NCI-H2171 treated with DMSO at 0.1 percent for 48 hours (cell line): ENCODE measurements around the gene WSCD1.

Source experiments
- DNase-seq: peaks from one replicate; lab custom pipeline; 2025; lab: John Stamatoyannopoulos, UW

Gene WSCD1

GRCh38 chr17:6069539-6070429 is at the start of gene WSCD1:
Gene WSCD1 (plus strand): TSS chr17:6070379. CDS start chr17:6080659, 10,280 bp downstream.
- DNase-seq = peak; percentile 27

DNA sequence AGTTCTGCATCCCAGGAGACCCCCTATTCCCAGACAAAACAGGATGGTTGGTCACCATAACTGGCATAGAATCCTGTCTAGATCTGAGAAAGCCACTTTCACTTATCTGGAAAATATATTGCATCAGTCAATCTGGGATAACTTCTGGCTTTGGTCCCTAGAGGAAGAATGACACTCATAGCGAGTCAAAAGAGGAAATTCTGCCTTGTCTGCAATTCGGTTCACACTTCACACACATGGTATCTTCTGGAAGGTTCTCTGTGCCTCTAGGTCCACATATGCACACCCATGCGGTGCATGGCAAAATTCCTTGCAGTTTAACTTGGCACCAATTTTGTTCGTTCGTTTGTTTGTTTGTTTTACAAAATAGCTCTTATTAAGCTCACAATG is 49.2 kb upstream of the WSCD1 start:
- no peak for DNase-seq

GRCh38 chr17:6021627-6022026 is 48.6 kb upstream of the WSCD1 start:
- no peak for DNase-seq

DNA sequence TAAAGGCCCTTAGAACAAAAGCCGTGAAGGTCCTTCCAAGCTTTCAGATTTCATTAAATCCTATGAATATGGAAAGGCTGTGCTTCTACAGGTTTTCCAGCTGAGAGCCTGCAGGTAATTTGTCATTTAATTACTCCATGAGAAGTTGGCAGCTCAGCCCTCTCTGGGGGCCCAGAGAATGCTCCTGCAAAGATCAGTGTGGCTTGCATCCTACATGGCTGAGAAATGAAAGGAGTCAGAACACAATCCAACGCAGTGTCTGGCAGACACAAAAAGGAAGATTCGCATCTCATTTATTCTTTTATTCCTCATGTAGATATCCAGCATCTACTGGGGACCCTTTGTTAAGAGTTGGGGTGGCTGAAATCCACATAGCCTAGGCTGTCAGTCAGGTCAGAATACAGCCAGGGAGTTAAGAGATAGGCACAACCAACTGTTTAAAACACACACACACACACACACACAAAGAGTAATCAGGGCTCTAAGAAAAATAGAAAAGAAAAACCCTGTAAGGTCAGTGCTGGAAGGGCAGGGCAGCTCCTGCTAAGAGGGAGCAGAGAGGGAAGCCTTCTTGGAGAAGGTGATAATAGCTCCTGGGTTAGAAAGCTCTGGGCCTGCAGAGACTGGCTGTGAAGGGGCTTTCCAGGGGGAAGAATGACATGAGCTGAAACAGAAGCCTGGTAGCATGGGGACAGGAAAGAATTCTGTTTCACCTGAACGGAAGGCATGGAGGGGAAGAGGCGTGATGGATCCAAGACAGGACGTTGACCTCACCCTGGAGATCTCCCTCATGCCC is 46.9 kb upstream of the WSCD1 start:
- no peak for DNase-seq

GRCh38 chr17:6024576-6024975 is 45.6 kb upstream of the WSCD1 start:
- no peak for DNase-seq

GRCh38 chr17:6027342-6028024 is 42.7 kb upstream of the WSCD1 start:
- DNase-seq = no peak

GRCh38 chr17:6028294-6028693 is 41.9 kb upstream of the WSCD1 start:
- DNase-seq = no peak

DNA sequence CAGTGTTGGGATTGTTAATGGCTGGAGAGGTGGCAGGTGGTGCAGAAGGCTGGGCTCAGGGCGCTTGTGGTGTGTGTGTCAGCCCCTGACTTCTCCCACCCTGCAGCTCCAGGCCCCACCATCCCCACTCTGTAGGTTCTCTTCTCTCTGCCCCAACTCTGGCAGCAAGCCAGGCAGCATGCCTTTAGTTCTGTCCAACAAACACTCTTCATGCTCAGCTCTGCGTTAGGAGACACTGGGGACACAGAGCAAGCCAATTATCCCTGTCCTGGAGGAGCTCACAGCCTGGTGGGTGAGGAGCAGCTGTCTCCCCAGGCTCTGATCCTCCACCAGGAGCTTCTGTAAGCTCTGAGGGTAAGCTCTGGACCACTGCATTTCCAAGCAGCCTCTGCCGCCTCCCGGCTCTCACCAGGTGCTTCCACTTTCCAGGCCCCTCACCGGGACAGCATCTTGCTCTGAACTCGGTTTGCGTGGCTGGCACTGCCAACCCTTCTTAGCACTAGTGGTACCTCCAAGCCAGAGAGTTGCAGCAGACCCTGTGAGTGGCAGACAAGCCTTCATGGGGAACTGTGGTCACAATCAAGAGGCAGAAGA is 34.3 kb upstream of the WSCD1 start:
- no peak for DNase-seq

DNA sequence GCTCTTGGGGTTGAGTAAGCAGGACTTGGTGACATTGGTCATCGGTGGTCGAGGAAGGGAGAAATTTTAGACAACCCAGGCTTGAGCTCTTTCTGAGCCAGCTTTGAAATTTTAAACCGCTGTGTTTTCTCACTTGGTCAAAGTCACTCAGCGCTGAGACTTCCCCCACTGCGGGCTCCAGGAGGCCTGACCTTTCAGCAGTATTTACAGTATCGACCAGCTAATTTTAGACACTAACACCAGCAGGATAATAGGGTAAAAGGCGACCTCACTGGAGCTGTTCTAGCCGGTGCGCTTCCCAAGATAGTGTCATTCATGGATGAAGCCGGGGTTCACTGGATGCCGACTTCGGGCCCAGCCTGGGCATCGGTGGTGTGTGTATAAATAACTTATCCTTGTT is 29.7 kb upstream of the WSCD1 start:
- no peak for DNase-seq

DNA sequence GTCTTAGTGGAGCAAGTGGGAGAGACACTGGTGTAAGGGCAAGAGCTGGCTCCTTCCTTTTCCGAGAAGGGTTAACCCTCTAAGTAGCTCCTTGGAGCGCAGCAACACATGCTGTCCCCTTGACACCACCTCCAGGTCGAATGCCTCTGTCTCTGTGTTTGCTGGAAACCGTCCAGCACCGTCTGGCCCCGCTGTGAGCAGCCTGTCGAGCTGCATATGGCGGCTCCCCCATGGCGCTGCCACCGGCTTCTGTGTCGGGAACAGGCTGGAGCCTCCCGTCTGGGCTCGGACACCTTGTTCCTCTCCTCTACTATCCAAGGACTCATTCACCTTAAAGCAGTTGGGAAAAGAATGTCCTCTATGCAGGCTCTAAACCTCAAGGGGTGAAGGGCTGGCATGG is 28.9 kb upstream of the WSCD1 start:
- DNase-seq = peak; percentile 77

- no peak for DNase-seq
These were observed 26.8 kb upstream of the WSCD1 start for GRCh38 chr17:6043405-6043804.

GRCh38 chr17:6044261-6044660 is 25.9 kb upstream of the WSCD1 start:
- no peak for DNase-seq

DNA sequence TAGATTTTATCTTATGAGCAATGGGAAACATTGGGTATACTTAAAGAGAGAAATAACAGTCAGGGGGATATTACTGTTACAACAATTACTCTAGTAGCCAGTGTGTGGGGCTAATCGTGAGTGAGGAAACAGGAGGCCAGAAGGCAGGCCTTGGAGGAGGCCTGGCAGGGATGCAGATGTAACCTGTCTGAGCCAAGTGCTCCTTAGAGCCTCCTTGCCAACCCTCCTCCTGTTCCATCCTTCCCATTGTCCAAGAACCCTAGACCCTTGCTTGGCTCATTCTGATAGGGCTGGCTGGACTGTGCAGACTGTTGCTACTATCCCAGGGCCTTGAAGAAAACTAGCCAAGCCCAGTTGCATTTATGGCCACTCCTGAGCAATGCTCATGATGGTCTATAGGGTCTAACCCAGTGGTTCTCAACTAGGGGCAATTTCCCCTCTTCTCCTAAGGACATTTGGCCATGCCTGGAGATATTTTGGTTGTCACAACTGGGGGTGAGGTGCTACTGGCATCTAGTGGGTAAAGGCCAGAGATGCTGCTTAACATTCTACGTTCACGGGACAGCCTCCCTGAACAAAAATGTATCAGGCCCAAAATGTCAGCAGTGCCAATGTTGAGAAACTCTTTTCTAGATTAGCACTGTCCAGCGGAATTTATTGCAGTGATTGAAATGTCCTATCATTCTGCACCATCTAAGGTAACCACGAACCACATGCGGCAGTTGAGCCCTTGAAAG is 24.4 kb upstream of the WSCD1 start:
- DNase-seq = no peak

DNA sequence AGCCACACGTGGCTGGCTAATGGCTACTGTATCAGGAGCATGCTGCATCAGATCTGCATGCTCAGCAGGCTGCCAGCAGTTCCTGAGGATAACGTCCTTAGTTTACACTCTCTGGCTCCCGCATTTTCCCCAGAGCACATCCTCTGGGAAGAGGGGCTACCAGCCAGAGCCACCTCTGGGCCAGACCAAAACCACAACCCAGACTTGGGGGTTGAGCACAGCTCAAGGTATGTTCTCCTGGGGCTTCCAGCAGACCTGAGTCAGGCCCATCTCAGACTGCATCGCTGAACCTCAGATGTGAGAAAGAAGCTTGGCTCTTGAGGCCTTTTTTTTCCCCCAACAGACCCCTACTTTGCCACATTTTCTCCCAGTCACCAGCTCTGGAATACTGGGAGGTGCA is 23.7 kb upstream of the WSCD1 start:
- no peak for DNase-seq

DNA sequence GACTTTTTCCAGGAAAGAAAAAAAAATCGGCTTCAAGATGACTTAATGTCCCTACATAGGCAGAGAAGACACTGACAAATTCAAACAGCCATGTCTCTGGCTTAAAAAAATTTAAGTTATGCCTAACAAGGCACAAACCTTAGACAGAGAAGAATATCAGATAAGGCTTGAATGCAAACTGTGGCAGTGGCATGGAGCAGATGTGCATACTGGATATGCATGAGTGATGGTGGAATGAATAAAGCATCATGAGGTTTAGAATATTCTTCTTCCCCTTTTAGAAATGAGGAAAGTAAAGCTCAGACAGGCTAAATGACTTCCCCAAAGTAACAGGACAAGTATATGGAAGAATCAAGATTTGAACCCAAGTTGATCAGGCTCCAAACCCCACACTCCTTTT is 23.2 kb upstream of the WSCD1 start:
- no peak for DNase-seq

GRCh38 chr17:6047966-6048365 is 22.2 kb upstream of the WSCD1 start:
- DNase-seq = no peak

DNA sequence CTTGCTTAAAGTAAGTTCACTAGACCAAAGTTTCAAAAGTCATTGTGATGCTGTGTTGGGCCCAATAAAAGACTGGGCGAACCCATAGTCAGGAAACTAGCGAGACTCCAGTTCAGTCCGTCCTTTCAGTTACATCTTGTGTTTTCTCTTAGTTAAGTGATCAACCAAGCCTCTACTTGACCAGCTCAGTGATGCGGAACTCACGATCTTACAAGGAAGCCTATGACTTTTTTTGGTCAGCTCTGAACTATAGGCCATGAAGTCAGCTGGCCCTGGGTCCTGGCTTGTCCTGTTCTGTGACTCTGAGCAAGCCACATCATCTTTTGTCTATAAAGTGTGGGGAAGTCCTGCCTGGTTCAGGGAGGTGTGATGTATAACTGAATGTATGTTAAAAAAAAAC is 21.7 kb upstream of the WSCD1 start:
- DNase-seq = no peak

GRCh38 chr17:6052926-6053325 is 17.3 kb upstream of the WSCD1 start:
- no peak for DNase-seq

DNA sequence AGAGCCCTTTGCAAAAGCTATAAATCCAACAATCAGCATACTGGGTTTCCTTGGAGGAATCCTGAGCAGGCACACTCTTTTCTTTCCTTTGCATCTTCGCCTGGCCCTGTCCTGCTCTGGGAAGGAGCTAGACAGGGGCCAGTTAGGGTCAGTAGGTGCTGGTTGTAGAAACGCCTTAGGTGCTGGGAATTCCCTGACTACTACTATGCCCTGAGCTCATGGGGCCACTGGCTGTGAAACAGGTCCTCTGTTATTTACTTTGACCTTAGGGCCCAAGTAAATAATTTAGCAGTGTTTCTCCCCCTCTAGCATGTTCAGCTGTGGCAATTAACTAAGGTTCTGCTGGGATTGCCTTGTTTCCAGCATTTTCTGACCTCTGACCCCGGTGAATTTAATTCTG is 15.8 kb upstream of the WSCD1 start:
- no peak for DNase-seq

DNA sequence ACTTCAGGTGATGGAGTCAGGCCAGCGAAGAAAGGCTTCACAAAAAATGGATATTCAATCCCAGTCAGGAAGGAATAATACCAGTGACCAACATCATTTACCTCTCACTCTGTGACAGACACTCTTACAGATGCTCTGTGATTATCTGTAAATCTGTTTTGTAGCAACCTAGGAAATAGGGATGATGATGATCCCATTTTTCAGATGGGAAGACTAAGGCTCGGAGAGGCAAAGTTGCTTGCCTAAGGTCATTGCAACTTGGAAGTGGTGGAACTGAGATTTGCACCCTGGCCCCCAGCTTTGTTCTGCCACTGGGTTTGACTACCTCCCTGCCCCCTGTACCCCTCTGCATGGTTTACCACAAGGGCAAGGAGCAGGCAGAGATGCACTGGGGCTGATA is 14.1 kb upstream of the WSCD1 start:
- no peak for DNase-seq

GRCh38 chr17:6057562-6057961 is 12.6 kb upstream of the WSCD1 start:
- no peak for DNase-seq

DNA sequence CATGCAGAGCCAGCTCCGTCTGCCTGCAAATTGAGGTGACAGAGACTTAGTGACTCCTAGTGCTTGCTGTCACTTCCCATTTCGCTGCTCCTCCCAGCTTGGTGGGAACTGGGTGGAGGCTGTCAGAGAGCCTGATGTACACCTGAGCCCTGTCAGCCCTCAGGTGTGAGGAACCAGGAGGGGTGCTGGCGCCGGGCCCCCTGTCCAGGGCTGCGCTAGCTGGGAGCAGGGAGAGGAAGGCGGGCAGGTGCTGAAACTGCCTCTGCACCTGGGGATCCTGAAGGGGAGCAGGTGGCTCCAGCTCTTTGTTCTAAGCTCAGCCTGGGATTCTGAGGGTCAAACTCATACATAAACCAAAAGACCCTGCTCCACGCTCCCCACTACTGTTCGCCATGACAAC is 10.8 kb upstream of the WSCD1 start:
- no peak for DNase-seq
